Muscle of leg (tissue), 11 donors: ENCODE results near the gene NCOA3. TPM values are rescaled to one million over a fixed set of nuclear protein-coding genes. Genes with fewer than 3 reads are reported as not detected.
"Not testable (repeated sequence)": the region's sequence is repeated elsewhere in the genome, so short reads cannot be mapped to it uniquely, and the experiment has no call there.

Experiments
- DNase-seq: peaks from one replicate; pipeline ENCODE4 v3.0.0; 2013
- H3K27ac ChIP-seq: one replicate; pipeline ENCODE4 v1.5.1; 2013; ENCODE audit warnings: mild to moderate bottlenecking, low read length, control low read depth
- H3K27me3 ChIP-seq: one replicate; pipeline ENCODE4 v1.6.1; 2013; ENCODE audit warnings: low read length; ENCODE audit not compliant: control insufficient read depth, insufficient read depth
- H3K36me3 ChIP-seq: one replicate; pipeline ENCODE4 v1.6.1; 2013; ENCODE audit warnings: low read length; ENCODE audit not compliant: control insufficient read depth, insufficient read depth
- H3K4me1 ChIP-seq: one replicate; pipeline ENCODE4 v1.6.1; 2013; ENCODE audit warnings: low read length; ENCODE audit not compliant: control insufficient read depth, insufficient read depth
- H3K4me3 ChIP-seq: one replicate; pipeline ENCODE4 v1.5.1; 2013; ENCODE audit warnings: low read length, control low read depth
- H3K9me3 ChIP-seq: replicated peaks from 2 replicates; pipeline ENCODE4 v1.6.1; 2013; ENCODE audit warnings: low read depth, low read length; ENCODE audit not compliant: control insufficient read depth
- WGBS: methylation state at CpG from one replicate; pipeline ENCODE4 v1.1.5; 2013; ENCODE audit warnings: missing lambda C conversion rate; ENCODE audit not compliant: insufficient coverage; 5-methylcytosine and 5-hydroxymethylcytosine counted together
- polyA plus RNA-seq, 8 donors: library from polyadenylated mRNA; unstranded; fragments of 120-200 nt; gene quantifications; one replicate each; pipeline versions ENCODE4 v1.2.1 to v1.2.3, GENCODE V29; 2013; ENCODE audit warnings: inconsistent platforms in 1 of 8, low replicate concordance in 1 of 8; ENCODE audit not compliant: insufficient read length in 8 of 8, insufficient read depth in 1 of 8
- total RNA-seq: library from RNA; stranded (reverse); fragments of 120-200 nt; gene quantifications from one replicate; pipeline ENCODE4 v1.2.4, GENCODE V29; 2013

NCOA3 gene
- total and polyA plus RNA-seq, 9 donors = 11.0 to 19.1 (median 14.2) TPM

GRCh38 chr20:47549671-47550070 lies 48.0 kb downstream of the NCOA3 start:
- H3K36me3 ChIP-seq = no peaks in the 10 kb centered on the region
- H3K9me3 ChIP-seq = no peaks in the 10 kb centered on the region
- H3K27me3 ChIP-seq = no peaks in the 10 kb centered on the region
- peaks cover 2% of the 10 kb centered on the region for H3K4me1 ChIP-seq
- H3K4me3 ChIP-seq = no peak overlapping the region
- no peak for DNase-seq
- H3K27ac ChIP-seq = no peak overlapping the region
- no CpG with 5 or more reads among the region's 3 CpGs for WGBS

- WGBS = no CpG with 5 or more reads among the region's 5 CpGs
- Histone ChIP-seq H3K9me3 (no peaks in the 10 kb centered on the region), H3K27me3 (no peaks in the 10 kb centered on the region), H3K27ac (no peak overlapping the region), H3K36me3 (no peaks in the 10 kb centered on the region), H3K4me3 (no peak overlapping the region), H3K4me1 (peaks cover 2% of the 10 kb centered on the region)
- no peak for DNase-seq
These were observed 49.5 kb downstream of the NCOA3 start for GRCh38 chr20:47551222-47551621.

- DNase-seq = no peak
- no peak overlapping the region for H3K4me3 ChIP-seq
- no peaks in the 10 kb centered on the region for H3K27me3 ChIP-seq
- H3K36me3 ChIP-seq = no peaks in the 10 kb centered on the region
- H3K4me1 ChIP-seq = no peaks in the 10 kb centered on the region
- no peak overlapping the region for H3K27ac ChIP-seq
- H3K9me3 ChIP-seq = no peaks in the 10 kb centered on the region
These were observed 50.2 kb downstream of the NCOA3 start for GRCh38 chr20:47551841-47552240.

GRCh38 chr20:47552996-47553395 lies 51.3 kb downstream of the NCOA3 start:
- Histone ChIP-seq H3K4me3 (no peak overlapping the region), H3K4me1 (no peaks in the 10 kb centered on the region), H3K9me3 (no peaks in the 10 kb centered on the region), H3K27ac (no peak overlapping the region), H3K36me3 (no peaks in the 10 kb centered on the region), H3K27me3 (no peaks in the 10 kb centered on the region)
- no peak for DNase-seq
- 100% methylated on average over 4 of the region's 9 CpGs for WGBS

- not testable (repeated sequence) for H3K4me1 ChIP-seq, H3K27ac ChIP-seq, DNase-seq, H3K4me3 ChIP-seq, H3K27me3 ChIP-seq, H3K36me3 ChIP-seq, H3K9me3 ChIP-seq
- no CpG with 5 or more reads among the region's 8 CpGs for WGBS
These were observed 52.0 kb downstream of the NCOA3 start for GRCh38 chr20:47553594-47554235.

- not testable (repeated sequence) for H3K36me3 ChIP-seq
These were observed 52.6 kb downstream of the NCOA3 start for GRCh38 chr20:47554283-47554682.

GRCh38 chr20:47557218-47557617 lies 55.5 kb downstream of the NCOA3 start:
- H3K36me3 ChIP-seq = no peaks in the 10 kb centered on the region
- H3K27me3 ChIP-seq = no peaks in the 10 kb centered on the region
- no peaks in the 10 kb centered on the region for H3K4me1 ChIP-seq
- no peak overlapping the region for H3K27ac ChIP-seq
- DNase-seq = no peak
- H3K9me3 ChIP-seq = no peaks in the 10 kb centered on the region
- no peak overlapping the region for H3K4me3 ChIP-seq
- 83% methylated on average over 1 of the region's 2 CpGs for WGBS

More at GRCh38 chr20:47554283-47554682, 52.6 kb downstream of the NCOA3 start:
- not testable (repeated sequence) for DNase-seq, H3K27ac ChIP-seq, H3K27me3 ChIP-seq, H3K9me3 ChIP-seq, H3K4me1 ChIP-seq, H3K4me3 ChIP-seq

GRCh38 chr20:47557791-47558190 lies 56.1 kb downstream of the NCOA3 start:
- Histone ChIP-seq H3K27me3 (no peaks in the 10 kb centered on the region), H3K9me3 (no peaks in the 10 kb centered on the region), H3K27ac (no peak overlapping the region), H3K4me1 (no peaks in the 10 kb centered on the region), H3K36me3 (no peaks in the 10 kb centered on the region), H3K4me3 (no peak overlapping the region)
- 86% methylated on average over 1 of the region's 7 CpGs for WGBS
- DNase-seq = no peak

- DNase-seq = peak; percentile 66
- Histone ChIP-seq H3K9me3 (no peaks in the 10 kb centered on the region), H3K27ac (peak overlapping the region; percentile 29), H3K27me3 (no peaks in the 10 kb centered on the region), H3K4me3 (no peak overlapping the region), H3K4me1 (no peaks in the 10 kb centered on the region), H3K36me3 (no peaks in the 10 kb centered on the region)
- WGBS = 74% methylated on average over 7 of the region's 10 CpGs
These were observed 56.8 kb downstream of the NCOA3 start for GRCh38 chr20:47558295-47559066.

GRCh38 chr20:47559141-47559540 lies 57.5 kb downstream of the NCOA3 start:
- DNase-seq = peak; percentile 24
- Histone ChIP-seq H3K27me3 (no peaks in the 10 kb centered on the region), H3K27ac (peak overlapping the region; percentile 29), H3K4me3 (no peak overlapping the region), H3K4me1 (no peaks in the 10 kb centered on the region), H3K9me3 (no peaks in the 10 kb centered on the region), H3K36me3 (no peaks in the 10 kb centered on the region)
